ENCODE results near the gene RNF152.

DNA sequence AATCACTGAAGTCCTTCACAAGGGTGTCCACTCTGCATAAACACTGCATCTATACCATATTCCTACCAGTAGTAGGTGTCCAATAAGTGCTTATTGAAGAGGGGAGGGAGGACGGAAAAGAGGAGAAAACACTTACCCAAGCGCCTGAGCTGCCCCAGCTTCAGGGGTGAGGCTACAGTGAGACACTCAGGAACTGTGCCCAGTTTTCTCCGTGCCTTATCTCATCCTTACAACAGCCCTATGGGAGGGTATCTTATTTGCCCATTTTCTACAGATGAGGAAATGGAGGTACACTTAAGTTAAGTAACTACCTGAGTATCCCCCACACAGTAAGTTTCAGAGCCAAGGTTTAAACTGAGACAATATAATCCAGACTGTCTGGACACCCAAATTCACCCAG is 41.5 kb downstream of the RNF152 start:
- TF ChIP-seq, protein P1, sequence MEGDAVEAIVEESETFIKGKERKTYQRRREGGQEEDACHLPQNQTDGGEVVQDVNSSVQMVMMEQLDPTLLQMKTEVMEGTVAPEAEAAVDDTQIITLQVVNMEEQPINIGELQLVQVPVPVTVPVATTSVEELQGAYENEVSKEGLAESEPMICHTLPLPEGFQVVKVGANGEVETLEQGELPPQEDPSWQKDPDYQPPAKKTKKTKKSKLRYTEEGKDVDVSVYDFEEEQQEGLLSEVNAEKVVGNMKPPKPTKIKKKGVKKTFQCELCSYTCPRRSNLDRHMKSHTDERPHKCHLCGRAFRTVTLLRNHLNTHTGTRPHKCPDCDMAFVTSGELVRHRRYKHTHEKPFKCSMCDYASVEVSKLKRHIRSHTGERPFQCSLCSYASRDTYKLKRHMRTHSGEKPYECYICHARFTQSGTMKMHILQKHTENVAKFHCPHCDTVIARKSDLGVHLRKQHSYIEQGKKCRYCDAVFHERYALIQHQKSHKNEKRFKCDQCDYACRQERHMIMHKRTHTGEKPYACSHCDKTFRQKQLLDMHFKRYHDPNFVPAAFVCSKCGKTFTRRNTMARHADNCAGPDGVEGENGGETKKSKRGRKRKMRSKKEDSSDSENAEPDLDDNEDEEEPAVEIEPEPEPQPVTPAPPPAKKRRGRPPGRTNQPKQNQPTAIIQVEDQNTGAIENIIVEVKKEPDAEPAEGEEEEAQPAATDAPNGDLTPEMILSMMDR (IDR thresholded peaks at IDR 0.05; ENCODE audit: low read length): no peak
- no peak for TF ChIP-seq EZH2 (IDR thresholded peaks at IDR 0.05; ENCODE audit: borderline replicate concordance, low read length)
